ENCODE results near the gene MACROD1.
"Not testable (repeated sequence)": the region's sequence is repeated elsewhere in the genome, so short reads cannot be mapped to it uniquely, and the experiment has no call there.

Gene MACROD1

GRCh38 chr11:63997104-63997700, 168.7 kb downstream of the MACROD1 start:
- no peak for DNase-seq (ENCODE audit: low read depth)

GRCh38 chr11:63996512-63996911, 169.4 kb downstream of the MACROD1 start:
- DNase-seq (ENCODE audit: low read depth) = no peak

GRCh38 chr11:63993993-63994392, 171.9 kb downstream of the MACROD1 start:
- DNase-seq (ENCODE audit: low read depth) = no peak

- no peak for DNase-seq (ENCODE audit: low read depth)
These were observed 172.8 kb downstream of the MACROD1 start for GRCh38 chr11:63993100-63993499.

- DNase-seq (ENCODE audit: low read depth) = no peak
These were observed 174.4 kb downstream of the MACROD1 start for GRCh38 chr11:63991558-63991957.

- DNase-seq (ENCODE audit: low read depth) = no peak
These were observed 178.9 kb downstream of the MACROD1 start for GRCh38 chr11:63986932-63987513.

GRCh38 chr11:63986156-63986931, 179.6 kb downstream of the MACROD1 start, which contains the start of gene OTUB1:
Gene OTUB1, plus strand, starts transcription at chr11:63986438. Its CDS starts 19 bp downstream, at chr11:63986457.
- DNase-seq (ENCODE audit: low read depth) = peak; percentile 59

- peak; percentile 42 for DNase-seq (ENCODE audit: low read depth)
These were observed 180.1 kb downstream of the MACROD1 start for GRCh38 chr11:63985812-63986155.

GRCh38 chr11:63979426-63979825, 186.5 kb downstream of the MACROD1 start:
- no peak for DNase-seq (ENCODE audit: low read depth)

- DNase-seq (ENCODE audit: low read depth) = no peak
These were observed 187.2 kb downstream of the MACROD1 start for GRCh38 chr11:63978551-63979239.

GRCh38 chr11:63974259-63975143, 191.4 kb downstream of the MACROD1 start, which contains the start of gene COX8A:
Gene COX8A, plus strand, starts transcription at chr11:63974620. Its CDS starts 61 bp downstream, at chr11:63974681.
- peak; percentile 64 for DNase-seq (ENCODE audit: low read depth)

- not testable (repeated sequence) for DNase-seq (ENCODE audit: low read depth)
These were observed 192.0 kb downstream of the MACROD1 start for GRCh38 chr11:63973912-63974258.

- no peak for DNase-seq (ENCODE audit: low read depth)
These were observed 195.0 kb downstream of the MACROD1 start for GRCh38 chr11:63970902-63971301.

- DNase-seq (ENCODE audit: low read depth) = no peak
These were observed 196.5 kb downstream of the MACROD1 start for GRCh38 chr11:63969461-63969860.

GRCh38 chr11:63966444-63966843, 199.5 kb downstream of the MACROD1 start:
- DNase-seq (ENCODE audit: low read depth) = no peak

GRCh38 chr11:63963895-63964294, 202.0 kb downstream of the MACROD1 start:
- DNase-seq (ENCODE audit: low read depth) = not testable (repeated sequence)

GRCh38 chr11:63961608-63962412, 204.1 kb downstream of the MACROD1 start:
- DNase-seq (ENCODE audit: low read depth) = no peak

GRCh38 chr11:63958008-63958407, 207.9 kb downstream of the MACROD1 start:
- DNase-seq (ENCODE audit: low read depth) = no peak

- no peak for DNase-seq (ENCODE audit: low read depth)
These were observed 213.3 kb downstream of the MACROD1 start for GRCh38 chr11:63952570-63952969.

GRCh38 chr11:63951779-63952536, 214.0 kb downstream of the MACROD1 start:
- DNase-seq (ENCODE audit: low read depth) = no peak

Data from stimulated activated CD8-positive, alpha-beta memory T cell treated with anti-CD3 and anti-CD28 coated beads, Interleukin-15, amount 100 ng/mL, for 24 hours (primary cell).